Activated T-cell treated with anti-CD3 and anti-CD28 coated beads, Interleukin-2, amount 50 U/mL, for 48 hours (primary cell): Measurements from ENCODE around the gene KLHL12.
"Not testable (repeated sequence)": the region's sequence is repeated elsewhere in the genome, so short reads cannot be mapped to it uniquely, and the experiment has no call there.

Source experiments
- DNase-seq, 2 experiments: peaks; one replicate each; pipeline ENCODE4 v3.0.0-alpha.2; 2020

Gene KLHL12

GRCh38 chr1:202945483-202945882, 18.4 kb upstream of the KLHL12 start:
- no peak for DNase-seq

GRCh38 chr1:202944438-202944921, 17.4 kb upstream of the KLHL12 start:
- DNase-seq: no peak

- DNase-seq: no peak
Observed at GRCh38 chr1:202942426-202942825, 15.4 kb upstream of the KLHL12 start.

GRCh38 chr1:202941372-202941771, 14.3 kb upstream of the KLHL12 start:
- DNase-seq: no peak

- no peak for DNase-seq
Observed at GRCh38 chr1:202940561-202940960, 13.5 kb upstream of the KLHL12 start.

- DNase-seq: no peak
Observed at GRCh38 chr1:202938287-202938925, 11.4 kb upstream of the KLHL12 start.

- DNase-seq: not testable (repeated sequence)
Observed at GRCh38 chr1:202936409-202936808, 9.4 kb upstream of the KLHL12 start.

GRCh38 chr1:202935844-202936243, 8.8 kb upstream of the KLHL12 start:
- no peak for DNase-seq

GRCh38 chr1:202934755-202935154, 7.7 kb upstream of the KLHL12 start:
- DNase-seq: no peak

- no peak for DNase-seq
Observed at GRCh38 chr1:202932476-202932875, 5.4 kb upstream of the KLHL12 start.

- DNase-seq: no peak
Observed at GRCh38 chr1:202923533-202923932, 3.5 kb downstream of the KLHL12 start.

- no peak for DNase-seq
Observed at GRCh38 chr1:202919615-202920014, 7.4 kb downstream of the KLHL12 start.

- DNase-seq: no peak
Observed at GRCh38 chr1:202915146-202915545, 11.9 kb downstream of the KLHL12 start.

GRCh38 chr1:202912476-202912875, 14.6 kb downstream of the KLHL12 start:
- DNase-seq: not testable (repeated sequence)

- DNase-seq: no peak
Observed at GRCh38 chr1:202909494-202909893, 17.5 kb downstream of the KLHL12 start.

- no peak for DNase-seq
Observed at GRCh38 chr1:202908998-202909397, 18.0 kb downstream of the KLHL12 start.

- no peak for DNase-seq
Observed at GRCh38 chr1:202905331-202905730, 21.7 kb downstream of the KLHL12 start.

- not testable (repeated sequence) for DNase-seq
Observed at GRCh38 chr1:202903808-202904207, 23.2 kb downstream of the KLHL12 start.

- DNase-seq: no peak
Observed at GRCh38 chr1:202901555-202901954, 25.5 kb downstream of the KLHL12 start.

- no peak for DNase-seq
Observed at GRCh38 chr1:202892501-202892900, 34.5 kb downstream of the KLHL12 start.

- DNase-seq: no peak
Observed at GRCh38 chr1:202890392-202890791, 36.6 kb downstream of the KLHL12 start.

- DNase-seq: peak; percentile 97 to 98
Observed at GRCh38 chr1:202888531-202889360, 38.3 kb downstream of the KLHL12 start, which contains the start of gene RABIF. Gene RABIF (minus strand): TSS chr1:202889149. CDS start chr1:202889098, 51 bp downstream.

GRCh38 chr1:202888221-202888530, 38.9 kb downstream of the KLHL12 start:
- DNase-seq: no peak

- no peak for DNase-seq
Observed at GRCh38 chr1:202880961-202881460, 46.0 kb downstream of the KLHL12 start.
